ENCODE measurements around the gene DNAAF1. TPM values are rescaled to one million over a fixed set of nuclear protein-coding genes. Genes with fewer than 3 reads are reported as not detected.
"Not testable (repeated sequence)": the region's sequence is repeated elsewhere in the genome, so short reads cannot be mapped to it uniquely, and the experiment has no call there.

The DNAAF1 gene
- total RNA-seq, 1 donor from 2014 or later, result 0.10 TPM

GRCh38 chr16:84184775-84185174 lies 39.7 kb downstream of the DNAAF1 start:
- DNase-seq, result no peak

GRCh38 chr16:84186685-84187437 lies 41.8 kb downstream of the DNAAF1 start, which contains the start of gene TAF1C:
Gene TAF1C, minus strand, starts transcription at chr16:84187057. Its CDS starts 2,069 bp downstream, at chr16:84184988.
- DNase-seq, result peak; percentile 98

DNA sequence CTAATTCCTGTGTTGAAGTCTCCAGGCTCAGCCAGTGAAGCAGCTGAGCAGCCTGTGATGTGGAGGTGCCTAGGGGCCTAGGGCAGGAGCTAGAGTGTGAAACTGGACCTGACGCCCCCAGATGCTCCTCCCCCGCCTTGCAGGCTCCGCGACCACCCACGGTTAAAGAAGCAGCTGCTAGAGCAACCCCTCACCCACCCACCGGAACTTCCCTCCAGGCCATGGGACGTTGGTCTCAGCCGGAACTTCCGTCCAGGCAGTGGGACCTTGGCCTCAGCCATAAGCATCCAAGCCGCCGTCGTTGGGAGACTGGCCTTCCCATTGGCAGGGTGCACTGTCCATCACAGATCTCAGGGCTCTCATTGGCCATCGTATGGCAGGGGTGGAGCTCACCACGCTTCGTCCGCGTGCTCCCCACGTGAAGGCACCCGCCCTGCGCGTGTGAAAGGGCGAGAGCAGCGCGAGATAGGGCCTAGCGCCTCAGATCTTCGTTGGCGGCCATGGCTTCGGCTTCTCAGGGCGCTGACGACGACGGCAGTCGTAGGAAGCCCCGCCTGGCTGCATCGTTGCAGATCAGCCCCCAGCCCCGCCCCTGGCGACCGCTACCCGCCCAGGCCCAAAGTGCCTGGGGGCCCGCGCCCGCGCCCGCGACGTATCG lies 45.8 kb downstream of the DNAAF1 start, which contains the start of gene ADAD2:
Gene ADAD2, plus strand, starts transcription at position 427 of the 658 bp plus-strand sequence. Its CDS starts 74 bp downstream, at position 501.
- DNase-seq, result no peak

DNA sequence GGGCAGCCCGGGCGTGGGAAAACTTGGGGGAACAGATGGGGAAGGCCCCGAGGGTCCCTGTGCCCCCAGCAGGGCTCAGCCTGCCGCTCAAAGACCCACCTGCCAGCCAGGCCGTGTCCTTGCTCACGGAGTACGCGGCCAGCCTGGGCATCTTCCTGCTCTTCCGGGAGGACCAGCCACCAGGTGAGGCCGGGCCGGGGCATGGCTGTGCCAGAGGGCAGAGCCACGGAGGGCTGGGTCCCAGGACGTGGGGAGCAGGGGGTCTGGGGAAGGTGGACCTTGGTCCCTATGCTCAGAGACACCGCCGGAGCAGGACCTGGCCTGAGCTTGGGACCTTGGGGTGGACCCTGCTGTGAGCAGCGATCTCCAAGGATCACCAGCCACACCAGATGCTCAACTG lies 46.4 kb downstream of the DNAAF1 start:
- DNase-seq, result no peak

- DNase-seq, result no peak
Observed at GRCh38 chr16:84193480-84193879, 48.4 kb downstream of the DNAAF1 start.

GRCh38 chr16:84194018-84194417 lies 48.9 kb downstream of the DNAAF1 start:
- DNase-seq, result no peak

- DNase-seq, result no peak
Observed at GRCh38 chr16:84194470-84195200, 49.5 kb downstream of the DNAAF1 start.

GRCh38 chr16:84195201-84196093 lies 50.3 kb downstream of the DNAAF1 start:
- DNase-seq, result no peak

GRCh38 chr16:84196101-84196500 lies 51.0 kb downstream of the DNAAF1 start:
- no peak for DNase-seq

GRCh38 chr16:84196727-84197394 lies 51.8 kb downstream of the DNAAF1 start:
- peak; percentile 59 for DNase-seq

GRCh38 chr16:84197466-84198128 lies 52.5 kb downstream of the DNAAF1 start:
- DNase-seq, result no peak

DNA sequence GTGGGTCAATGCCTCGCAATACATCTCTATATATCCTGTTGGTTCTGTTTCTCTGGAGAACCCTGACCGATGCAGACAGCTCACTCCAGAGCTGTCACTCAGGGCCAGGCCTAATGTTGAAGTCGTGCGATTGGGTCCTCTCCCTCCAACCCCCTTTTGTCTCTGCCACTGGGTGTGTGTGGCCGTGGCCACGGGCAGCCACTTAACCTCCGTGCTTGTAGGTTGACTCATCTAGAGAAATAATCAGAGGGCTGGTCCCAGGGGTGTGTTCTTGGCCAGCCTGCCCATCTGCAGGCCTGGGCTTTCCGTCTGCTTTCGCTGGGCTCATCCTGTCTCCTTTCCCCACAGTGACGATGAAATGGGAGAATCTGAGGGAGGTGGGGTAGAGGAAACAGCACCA lies 53.3 kb downstream of the DNAAF1 start:
- no peak for DNase-seq

DNA sequence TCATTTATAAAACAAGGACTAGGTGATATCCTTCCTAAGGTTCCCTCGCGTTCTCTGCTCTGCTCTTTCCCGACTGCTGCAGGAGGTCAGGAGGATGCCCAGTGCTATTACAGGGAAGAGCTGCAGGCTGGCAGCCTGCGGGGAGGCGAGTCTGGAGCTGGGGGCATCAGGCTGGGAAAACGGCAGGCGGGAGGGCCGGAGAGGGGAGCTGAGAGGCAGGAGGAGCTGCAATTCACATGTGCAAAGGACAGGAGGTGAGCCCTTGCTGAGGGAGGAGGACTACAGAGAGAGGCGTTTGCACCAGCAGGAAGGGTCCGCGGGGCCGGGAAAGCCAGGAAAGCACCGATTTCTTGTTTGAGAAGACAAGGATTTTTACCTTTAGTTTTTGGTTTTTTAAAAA lies 54.0 kb downstream of the DNAAF1 start:
- no peak for DNase-seq

DNA sequence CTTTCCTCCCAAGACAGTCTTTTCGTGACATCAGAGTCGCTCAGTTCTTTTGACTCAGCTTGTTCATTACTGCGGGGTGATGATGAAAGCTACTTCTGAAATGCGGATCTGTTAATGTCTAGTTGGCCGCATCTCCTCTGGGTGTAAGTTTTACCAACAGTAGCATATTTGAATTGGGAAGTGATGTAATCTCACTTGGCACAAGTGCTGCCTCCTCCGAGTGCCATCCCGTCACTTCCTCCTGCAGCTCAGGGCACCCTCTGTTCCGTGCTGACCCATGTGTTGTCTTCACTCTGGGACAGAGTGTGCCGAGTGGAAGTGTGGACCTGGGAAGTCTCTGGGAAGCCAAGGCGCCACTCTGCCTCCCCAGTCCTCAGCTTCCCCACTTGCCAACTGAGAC lies 54.8 kb downstream of the DNAAF1 start:
- no peak for DNase-seq

DNA sequence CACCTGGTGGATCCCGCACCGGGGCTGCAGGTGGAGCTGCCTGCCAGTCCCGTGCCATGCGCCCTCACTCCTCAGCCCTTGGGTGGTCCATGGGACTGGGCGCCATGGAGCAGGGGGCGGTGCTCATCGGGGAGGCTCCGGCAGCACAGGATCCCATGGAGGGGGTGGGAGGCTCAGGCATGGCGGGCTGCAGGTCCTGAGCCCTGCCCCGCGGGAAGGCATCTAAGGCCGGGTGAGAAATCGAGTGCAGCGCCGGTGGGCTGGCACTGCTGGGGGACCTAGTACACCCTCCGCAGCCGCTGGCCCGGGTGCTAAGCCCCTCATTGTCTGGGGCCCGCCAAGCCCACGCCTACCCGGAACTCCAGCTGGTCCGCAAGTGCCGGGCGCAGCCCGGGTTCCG lies 59.4 kb downstream of the DNAAF1 start:
- not testable (repeated sequence) for DNase-seq

GRCh38 chr16:84205123-84205522 lies 60.0 kb downstream of the DNAAF1 start:
- DNase-seq, result not testable (repeated sequence)

- DNase-seq, result no peak
Observed at GRCh38 chr16:84205976-84206691, 61.0 kb downstream of the DNAAF1 start.

DNA sequence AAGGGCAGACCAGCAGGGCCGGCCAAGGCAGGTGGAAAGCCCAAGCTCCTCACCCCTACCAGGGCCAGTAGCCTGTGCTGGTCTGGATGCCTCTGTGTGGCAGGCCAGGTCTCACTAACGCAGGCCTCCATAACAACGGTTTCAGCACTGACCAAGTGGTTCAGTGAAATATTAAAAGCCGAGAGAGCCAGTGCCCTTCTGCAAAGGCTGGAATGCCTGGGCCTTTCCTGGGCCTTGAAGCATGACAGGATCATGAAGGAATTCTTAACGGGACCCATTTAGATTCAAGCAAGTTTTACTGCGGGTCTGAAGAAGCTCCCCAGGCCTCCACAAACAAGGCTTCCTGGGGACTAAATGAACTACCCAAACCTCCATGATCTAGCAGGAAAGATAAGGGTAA lies 62.1 kb downstream of the DNAAF1 start:
- no peak for DNase-seq

GRCh38 chr16:84207879-84208278 lies 62.8 kb downstream of the DNAAF1 start:
- DNase-seq, result no peak

DNA sequence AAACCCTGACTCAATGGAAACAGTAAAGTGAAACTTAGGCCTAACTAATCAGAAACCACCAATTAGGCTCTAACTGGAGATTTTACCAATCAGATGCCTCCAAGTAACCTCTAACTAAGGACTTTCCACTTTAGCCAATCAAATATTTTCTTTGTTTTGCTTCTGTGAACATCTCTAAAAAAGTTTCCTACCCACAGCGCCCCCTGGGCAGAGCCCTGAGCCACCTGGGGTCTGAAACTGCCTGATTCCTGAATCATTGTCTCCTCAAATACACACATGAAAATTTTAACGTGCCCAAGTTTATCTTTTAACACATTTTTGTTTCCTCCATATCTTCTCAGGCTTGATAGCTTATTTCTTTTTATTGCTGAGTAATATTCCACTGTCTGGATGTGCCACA lies 64.9 kb downstream of the DNAAF1 start:
- DNase-seq, result no peak

Data from tongue (tissue), 2 donors.